ENCODE data around the gene SLC52A3. TPM values are rescaled to one million over a fixed set of nuclear protein-coding genes. Genes with fewer than 3 reads are reported as not detected.
A peak's percentile ranks its signal among the peaks of the same experiment; 100 is the strongest.
"Not testable (repeated sequence)": the region's sequence is repeated elsewhere in the genome, so short reads cannot be mapped to it uniquely, and the experiment has no call there.

Gene SLC52A3
- polyA plus RNA-seq, 2 of the 4 experiments (the other 2 are of a cell fraction), result 0.56 to 0.63 TPM

GRCh38 chr20:811776-812434, 43.6 kb upstream of the SLC52A3 start:
- H3K4me2 ChIP-seq; H3K4me1 ChIP-seq; POLR2A ChIA-PET; FAIRE-seq; DNase-seq (ENCODE audit: low read depth in 1 of 2, low spot score in 1 of 2); ATAC-seq; H3K9me3 ChIP-seq; H3K4me3 ChIP-seq; H3K27ac ChIP-seq: not testable (repeated sequence)
- CTCF ChIA-PET, result interaction anchor here (4.7 kb wide), 1 partner anchor 145 kb away, joined by 52 read pairs; no protein-coding TSS in a partner anchor
- 52% methylated on average over 13 of the region's 13 CpGs for WGBS (ENCODE audit: missing lambda C conversion rate)

GRCh38 chr20:805713-806112, 37.4 kb upstream of the SLC52A3 start:
- TF ChIP-seq POLR2A (IDR thresholded peaks at IDR 0.05; ENCODE audit: low read length), result no peak
- peak; percentile 97 for TF ChIP-seq ZFP36 (IDR thresholded peaks at IDR 0.05; ENCODE audit: borderline replicate concordance, partially characterized antibody)
- no peak for TF ChIP-seq ZNF302 (CRISPR knock-in tag; IDR thresholded peaks at IDR 0.05)
- no peak for TF ChIP-seq MAX (IDR thresholded peaks at IDR 0.05)
- TF ChIP-seq EP300 (IDR thresholded peaks at IDR 0.05), result no peak
- no peak overlapping the region for H3K4me2 ChIP-seq
- peaks cover 35% of the 10 kb centered on the region for H3K9me3 ChIP-seq
- DNase-seq (ENCODE audit: low read depth in 1 of 2, low spot score in 1 of 2) (peak in 1 of 2 experiments; percentile 59), ATAC-seq (no peak), FAIRE-seq (no peak)
- H3K27ac ChIP-seq, result no peak overlapping the region
- 2% methylated on average over 1 of the region's 1 CpG for WGBS (ENCODE audit: missing lambda C conversion rate)
- ChIA-PET POLR2A (no interaction called here), CTCF (interaction anchor here (2.8 to 5.5 kb wide), 2 partner anchors 10 to 151 kb away, joined by 10 to 37 read pairs; no protein-coding TSS in a partner anchor)
- no peak overlapping the region for H3K4me3 ChIP-seq
- no peaks in the 10 kb centered on the region for H3K4me1 ChIP-seq

- Histone ChIP-seq H3K27ac (no peak overlapping the region), H3K4me3 (no peak overlapping the region), H3K4me2 (no peak overlapping the region), H3K9me3 (peaks cover 27% of the 10 kb centered on the region), H3K4me1 (no peaks in the 10 kb centered on the region)
- WGBS (ENCODE audit: missing lambda C conversion rate), result 29% methylated on average over 3 of the region's 3 CpGs
- no peak for ATAC-seq
- FAIRE-seq, result no peak
- no peak for DNase-seq (ENCODE audit: low read depth in 1 of 2, low spot score in 1 of 2)
- TF ChIP-seq PBX3 (IDR thresholded peaks at IDR 0.05) (no peak), ZC3H11A (IDR thresholded peaks at IDR 0.05) (peak; percentile 97)
- ChIA-PET POLR2A (no interaction called here), CTCF (interaction anchor here (0.6 to 5.5 kb wide), 4 partner anchors 14 to 155 kb away, joined by 4 to 37 read pairs (median 14); no protein-coding TSS in a partner anchor)
Observed at GRCh38 chr20:801678-802077, 33.4 kb upstream of the SLC52A3 start.

GRCh38 chr20:800026-800425, 31.7 kb upstream of the SLC52A3 start:
- H3K4me1 ChIP-seq; ATAC-seq; H3K4me2 ChIP-seq; DNase-seq (ENCODE audit: low read depth in 1 of 2, low spot score in 1 of 2); FAIRE-seq; H3K27ac ChIP-seq; H3K4me3 ChIP-seq; POLR2A ChIA-PET: not testable (repeated sequence)
- peaks cover 17% of the 10 kb centered on the region for H3K9me3 ChIP-seq
- CTCF ChIA-PET, result interaction anchor here (2.5 to 4.3 kb wide), 3 partner anchors 16 to 156 kb away, joined by 7 to 19 read pairs (median 16); no protein-coding TSS in a partner anchor
- WGBS (ENCODE audit: missing lambda C conversion rate), result 47% methylated on average over 7 of the region's 7 CpGs

GRCh38 chr20:798746-799145, 30.4 kb upstream of the SLC52A3 start:
- DNase-seq (ENCODE audit: low read depth in 1 of 2, low spot score in 1 of 2); H3K9me3 ChIP-seq; H3K27ac ChIP-seq; FAIRE-seq; POLR2A ChIA-PET; H3K4me1 ChIP-seq; ATAC-seq; H3K4me2 ChIP-seq; H3K4me3 ChIP-seq: not testable (repeated sequence)
- 28% methylated on average over 5 of the region's 5 CpGs for WGBS (ENCODE audit: missing lambda C conversion rate)
- CTCF ChIA-PET, result interaction anchor here (0.8 to 4.3 kb wide), 6 partner anchors 18 to 310 kb away, joined by 3 to 19 read pairs (median 6); no protein-coding TSS in a partner anchor

- ATAC-seq (no peak), FAIRE-seq (no peak), DNase-seq (ENCODE audit: low read depth in 1 of 2, low spot score in 1 of 2) (no peak)
- no peak overlapping the region for H3K4me3 ChIP-seq
- no peak overlapping the region for H3K4me2 ChIP-seq
- POLR2A ChIA-PET, result no interaction called here
- CTCF ChIA-PET, result interaction anchor here (1.6 to 4.3 kb wide), 2 partner anchors 19 to 159 kb away, joined by 6 to 19 read pairs; no protein-coding TSS in a partner anchor
- 23% methylated on average over 3 of the region's 3 CpGs for WGBS (ENCODE audit: missing lambda C conversion rate)
- H3K27ac ChIP-seq, result no peak overlapping the region
- H3K4me1 ChIP-seq, result no peaks in the 10 kb centered on the region
- H3K9me3 ChIP-seq, result peaks cover 5% of the 10 kb centered on the region; the same call in 2 of the 3 replicates
- no peak for TF ChIP-seq JUNB (IDR thresholded peaks at IDR 0.05)
- TF ChIP-seq ZC3H11A (IDR thresholded peaks at IDR 0.05), result no peak
- no peak for TF ChIP-seq PHF8 (IDR thresholded peaks at IDR 0.05; ENCODE audit: borderline replicate concordance, low read depth)
- no peak for TF ChIP-seq CHD4 (IDR thresholded peaks at IDR 0.05; ENCODE audit: borderline replicate concordance)
- no peak for TF ChIP-seq CTCF (IDR thresholded peaks at IDR 0.05)
- no peak for TF ChIP-seq BCL3 (IDR thresholded peaks at IDR 0.05)
- TF ChIP-seq ESRRA (IDR thresholded peaks at IDR 0.05; ENCODE audit: borderline replicate concordance, low read length), result no peak
- TF ChIP-seq HOXA7 (CRISPR knock-in tag; IDR thresholded peaks at IDR 0.05), result no peak
- no peak for TF ChIP-seq CBX2 (IDR thresholded peaks at IDR 0.05; ENCODE audit: borderline replicate concordance, low read depth)
- TF ChIP-seq HEYL (CRISPR knock-in tag; IDR thresholded peaks at IDR 0.05), result no peak
- no peak for TF ChIP-seq SMC3 (IDR thresholded peaks at IDR 0.05)
- TF ChIP-seq ZSCAN20 (CRISPR knock-in tag; IDR thresholded peaks at IDR 0.05), result no peak
- TF ChIP-seq ZNF302 (CRISPR knock-in tag; IDR thresholded peaks at IDR 0.05), result no peak
Observed at GRCh38 chr20:796921-797320, 28.6 kb upstream of the SLC52A3 start.
